Measurements from ENCODE around the gene DENND1B.

Gene DENND1B

DNA sequence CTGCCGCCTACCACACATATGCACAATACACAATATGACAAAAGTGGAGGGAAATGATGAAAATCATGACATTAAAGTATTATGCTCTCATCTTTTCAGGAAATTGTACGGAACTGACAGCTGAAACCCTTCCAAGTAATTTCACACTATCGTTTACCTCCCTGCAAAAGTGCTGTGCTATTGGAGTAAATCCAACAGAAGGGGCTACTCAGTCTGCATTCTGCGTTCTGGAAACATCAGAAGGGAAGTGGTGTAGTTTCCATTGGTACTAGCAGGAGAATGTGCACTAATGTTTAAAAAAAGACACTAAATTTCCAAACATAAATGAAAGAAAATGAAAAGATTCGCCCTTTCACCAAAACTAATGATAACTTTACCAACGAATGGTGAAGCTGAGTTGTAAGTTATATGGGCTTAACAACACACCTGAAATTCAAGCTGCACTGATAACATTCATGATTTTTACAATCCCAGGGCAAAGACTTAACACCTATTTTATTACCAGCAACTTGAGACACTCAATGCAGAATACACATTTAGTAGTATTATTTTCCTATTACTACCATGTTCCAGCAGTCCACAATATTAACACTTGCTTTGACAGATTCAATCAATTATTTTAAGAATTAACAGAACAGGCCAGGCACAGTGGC is 3.2 kb downstream of the DENND1B start:
- TF ChIP-seq, protein P1, sequence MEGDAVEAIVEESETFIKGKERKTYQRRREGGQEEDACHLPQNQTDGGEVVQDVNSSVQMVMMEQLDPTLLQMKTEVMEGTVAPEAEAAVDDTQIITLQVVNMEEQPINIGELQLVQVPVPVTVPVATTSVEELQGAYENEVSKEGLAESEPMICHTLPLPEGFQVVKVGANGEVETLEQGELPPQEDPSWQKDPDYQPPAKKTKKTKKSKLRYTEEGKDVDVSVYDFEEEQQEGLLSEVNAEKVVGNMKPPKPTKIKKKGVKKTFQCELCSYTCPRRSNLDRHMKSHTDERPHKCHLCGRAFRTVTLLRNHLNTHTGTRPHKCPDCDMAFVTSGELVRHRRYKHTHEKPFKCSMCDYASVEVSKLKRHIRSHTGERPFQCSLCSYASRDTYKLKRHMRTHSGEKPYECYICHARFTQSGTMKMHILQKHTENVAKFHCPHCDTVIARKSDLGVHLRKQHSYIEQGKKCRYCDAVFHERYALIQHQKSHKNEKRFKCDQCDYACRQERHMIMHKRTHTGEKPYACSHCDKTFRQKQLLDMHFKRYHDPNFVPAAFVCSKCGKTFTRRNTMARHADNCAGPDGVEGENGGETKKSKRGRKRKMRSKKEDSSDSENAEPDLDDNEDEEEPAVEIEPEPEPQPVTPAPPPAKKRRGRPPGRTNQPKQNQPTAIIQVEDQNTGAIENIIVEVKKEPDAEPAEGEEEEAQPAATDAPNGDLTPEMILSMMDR (IDR thresholded peaks at IDR 0.05; ENCODE audit: poor library complexity, severe bottlenecking) = no peak
- Histone ChIP-seq H3K4me1 (ENCODE audit: insufficient read depth, poor library complexity, severe bottlenecking) (peaks cover 34% of the 10 kb centered on the region), H3K27me3 (ENCODE audit: insufficient read depth, poor library complexity, severe bottlenecking) (no peaks in the 10 kb centered on the region), H3K27ac (ENCODE audit: poor library complexity, severe bottlenecking) (no peak overlapping the region), H3K4me3 (ENCODE audit: severe bottlenecking) (no peak overlapping the region), H3K36me3 (ENCODE audit: low read depth) (peaks cover 17% of the 10 kb centered on the region), H3K9me3 (ENCODE audit: severe bottlenecking) (no peaks in the 10 kb centered on the region)
- ATAC-seq (ENCODE audit: low read depth) (no peak), DNase-seq (ENCODE audit: low spot score) (no peak)

DNA sequence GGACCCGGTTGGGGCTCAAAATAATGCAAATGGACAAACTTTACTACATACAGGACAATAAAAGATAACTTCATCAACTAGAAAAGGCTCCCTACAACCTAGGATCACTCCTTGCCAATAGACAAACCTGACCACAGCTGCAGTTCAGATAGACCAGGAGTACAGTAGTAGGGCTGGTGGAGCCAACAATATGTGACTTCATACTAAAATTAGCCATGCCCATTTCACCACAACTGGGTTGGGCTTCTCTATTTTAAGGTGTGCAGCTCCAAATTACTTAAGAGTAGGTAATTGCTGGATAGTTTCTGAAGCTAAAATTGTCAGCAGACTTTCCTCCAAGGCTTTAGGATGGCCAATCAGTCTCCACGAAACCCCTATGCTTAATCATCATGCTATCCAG is 3.9 kb downstream of the DENND1B start:
- H3K4me1 ChIP-seq (ENCODE audit: insufficient read depth, poor library complexity, severe bottlenecking) = peaks cover 27% of the 10 kb centered on the region
- DNase-seq (ENCODE audit: low spot score) (no peak), ATAC-seq (ENCODE audit: low read depth) (no peak)
- no peaks in the 10 kb centered on the region for H3K27me3 ChIP-seq (ENCODE audit: insufficient read depth, poor library complexity, severe bottlenecking)
- H3K36me3 ChIP-seq (ENCODE audit: low read depth) = peaks cover 17% of the 10 kb centered on the region
- no peak overlapping the region for H3K4me3 ChIP-seq (ENCODE audit: severe bottlenecking)
- no peaks in the 10 kb centered on the region for H3K9me3 ChIP-seq (ENCODE audit: severe bottlenecking)
- H3K27ac ChIP-seq (ENCODE audit: poor library complexity, severe bottlenecking) = no peak overlapping the region
- TF ChIP-seq, protein P1 (IDR thresholded peaks at IDR 0.05; ENCODE audit: poor library complexity, severe bottlenecking) = no peak

DNA sequence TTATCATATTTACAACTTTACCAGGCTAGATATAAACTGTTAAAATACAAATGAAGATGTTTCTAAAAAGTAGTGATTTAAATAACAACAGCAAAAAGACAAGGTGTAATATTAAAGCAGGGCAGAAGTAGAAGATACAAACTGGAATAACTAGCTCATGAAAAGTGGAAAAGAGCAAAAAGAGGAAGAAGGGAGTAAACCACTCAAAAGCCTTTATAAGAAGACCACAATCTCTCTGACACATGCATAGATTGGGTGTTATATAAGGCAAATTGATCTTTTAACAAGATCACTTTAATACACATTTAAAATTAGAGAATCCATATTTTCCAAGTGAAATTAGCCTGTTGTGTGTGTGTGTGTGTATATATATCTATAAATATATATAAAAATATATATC is 5.0 kb downstream of the DENND1B start:
- DNase-seq (ENCODE audit: low spot score) = no peak

DNA sequence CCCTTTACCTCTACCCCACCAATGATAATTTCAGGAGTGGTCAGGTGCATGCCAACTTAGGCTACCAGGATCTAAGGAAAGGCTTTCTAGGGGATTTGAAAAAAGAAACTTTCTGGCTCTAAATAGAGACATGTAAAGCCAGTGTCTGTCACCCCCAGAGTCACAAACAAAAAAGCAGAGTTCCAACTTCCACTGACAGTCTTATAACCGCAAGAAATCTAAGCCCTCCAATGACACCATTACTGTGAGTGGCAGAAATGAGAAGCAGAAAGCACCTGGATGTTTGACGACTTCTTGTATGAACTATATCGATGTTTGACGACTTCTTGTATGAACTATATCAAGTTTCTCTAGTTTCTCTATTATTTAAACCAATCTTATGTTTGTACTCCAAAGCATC is 6.0 kb downstream of the DENND1B start:
- ATAC-seq (ENCODE audit: low read depth) = no peak
- Histone ChIP-seq H3K4me1 (ENCODE audit: insufficient read depth, poor library complexity, severe bottlenecking) (peaks cover 18% of the 10 kb centered on the region), H3K27me3 (ENCODE audit: insufficient read depth, poor library complexity, severe bottlenecking) (no peaks in the 10 kb centered on the region), H3K4me3 (ENCODE audit: severe bottlenecking) (no peak overlapping the region), H3K9me3 (ENCODE audit: severe bottlenecking) (peaks cover 4% of the 10 kb centered on the region), H3K36me3 (ENCODE audit: low read depth) (peaks cover 17% of the 10 kb centered on the region), H3K27ac (ENCODE audit: poor library complexity, severe bottlenecking) (no peak overlapping the region)
- TF ChIP-seq, protein P1 (IDR thresholded peaks at IDR 0.05; ENCODE audit: poor library complexity, severe bottlenecking) = no peak
- DNase-seq (ENCODE audit: low spot score) = no peak

More for the DNA sequence above, 5.0 kb downstream of the DENND1B start:
- Histone ChIP-seq H3K27me3 (ENCODE audit: insufficient read depth, poor library complexity, severe bottlenecking) (no peaks in the 10 kb centered on the region), H3K4me1 (ENCODE audit: insufficient read depth, poor library complexity, severe bottlenecking) (peaks cover 18% of the 10 kb centered on the region), H3K4me3 (ENCODE audit: severe bottlenecking) (no peak overlapping the region), H3K36me3 (ENCODE audit: low read depth) (peaks cover 17% of the 10 kb centered on the region), H3K27ac (ENCODE audit: poor library complexity, severe bottlenecking) (no peak overlapping the region), H3K9me3 (ENCODE audit: severe bottlenecking) (peaks cover 2% of the 10 kb centered on the region)
- no peak for ATAC-seq (ENCODE audit: low read depth)
- TF ChIP-seq, protein P1 (IDR thresholded peaks at IDR 0.05; ENCODE audit: poor library complexity, severe bottlenecking) = no peak
